ENCODE data around the gene FAT1. TPM values are rescaled to one million over a fixed set of nuclear protein-coding genes. Genes with fewer than 3 reads are reported as not detected.

FAT1 gene
- total RNA-seq, 2 experiments from 2014 or later: not detected

GRCh38 chr4:186580669-186581068 is 143.0 kb downstream of the FAT1 start:
- Mint-ChIP-seq H3K36me3 (no peaks in the 10 kb centered on the region), H3K4me3 (no peak overlapping the region), H3K9me3 (peaks cover 6% of the 10 kb centered on the region), H3K27me3 (no peaks in the 10 kb centered on the region), H3K4me1 (ENCODE audit: low read depth) (no peaks in the 10 kb centered on the region), H3K27ac (no peak overlapping the region)
- CTCF ChIA-PET: no interaction called here
- intact Hi-C loops (cut with micrococcal nuclease): no loop called here
- POLR2A ChIA-PET: no interaction called here
- no peak for DNase-seq

GRCh38 chr4:186570193-186570996 is 153.3 kb downstream of the FAT1 start:
- Mint-ChIP-seq H3K4me3 (no peak overlapping the region), H3K27me3 (peaks cover 1% of the 10 kb centered on the region), H3K4me1 (ENCODE audit: low read depth) (no peaks in the 10 kb centered on the region), H3K9me3 (no peaks in the 10 kb centered on the region), H3K27ac (no peak overlapping the region), H3K36me3 (no peaks in the 10 kb centered on the region)
- ChIA-PET POLR2A (no interaction called here), CTCF (no interaction called here)
- DNase-seq: no peak
- intact Hi-C loops (cut with micrococcal nuclease): no loop called here

DNA sequence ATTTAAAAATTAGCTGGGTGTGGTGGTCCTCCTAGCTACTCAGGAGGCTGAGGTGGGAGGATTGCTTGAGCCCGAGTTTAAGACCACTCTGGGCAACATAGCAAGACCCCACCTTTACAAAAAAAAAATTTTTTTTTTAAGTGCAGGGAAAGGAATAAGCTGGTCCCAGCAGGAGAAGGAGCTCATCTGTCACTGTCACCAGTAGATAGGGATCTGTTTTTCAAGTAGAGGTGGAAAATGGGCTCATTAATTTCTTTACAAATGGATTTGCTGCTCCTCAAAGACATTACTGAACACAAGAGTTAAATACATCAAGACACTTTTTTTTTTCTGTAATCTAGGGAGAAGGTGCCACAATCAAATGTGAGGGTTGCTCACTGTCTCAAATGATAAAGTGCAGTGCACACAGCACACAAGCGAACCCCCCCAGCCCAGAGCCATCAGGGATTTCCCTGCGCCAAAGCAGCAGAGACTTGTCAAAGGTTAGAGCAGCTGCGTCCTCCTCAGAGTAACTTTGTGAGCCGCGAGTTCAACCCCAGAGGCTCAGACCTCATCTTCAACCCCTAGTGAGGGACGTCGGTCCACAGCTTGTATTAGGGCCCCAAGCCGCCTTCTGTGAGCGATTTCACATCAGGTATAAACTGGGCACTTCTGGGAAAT is 154.0 kb downstream of the FAT1 start:
- Mint-ChIP-seq H3K4me1 (ENCODE audit: low read depth) (no peaks in the 10 kb centered on the region), H3K36me3 (no peaks in the 10 kb centered on the region), H3K27me3 (no peaks in the 10 kb centered on the region), H3K4me3 (no peak overlapping the region), H3K9me3 (no peaks in the 10 kb centered on the region), H3K27ac (no peak overlapping the region)
- intact Hi-C loops (cut with micrococcal nuclease): no loop called here
- ChIA-PET POLR2A (no interaction called here), CTCF (no interaction called here)
- DNase-seq: no peak

- DNase-seq: no peak
- Mint-ChIP-seq H3K4me1 (ENCODE audit: low read depth) (no peaks in the 10 kb centered on the region), H3K36me3 (no peaks in the 10 kb centered on the region), H3K27me3 (no peaks in the 10 kb centered on the region), H3K9me3 (no peaks in the 10 kb centered on the region), H3K27ac (no peak overlapping the region), H3K4me3 (no peak overlapping the region)
- intact Hi-C loops (cut with micrococcal nuclease): no loop called here
- CTCF ChIA-PET: no interaction called here
- POLR2A ChIA-PET: no interaction called here
Measured at GRCh38 chr4:186566068-186566467, 157.6 kb downstream of the FAT1 start.

- Mint-ChIP-seq H3K9me3 (no peaks in the 10 kb centered on the region), H3K36me3 (no peaks in the 10 kb centered on the region), H3K27me3 (no peaks in the 10 kb centered on the region), H3K4me3 (no peak overlapping the region), H3K4me1 (ENCODE audit: low read depth) (no peaks in the 10 kb centered on the region), H3K27ac (no peak overlapping the region)
- CTCF ChIA-PET: no interaction called here
- intact Hi-C loops (cut with micrococcal nuclease): no loop called here
- DNase-seq: no peak
- POLR2A ChIA-PET: no interaction called here
Measured at GRCh38 chr4:186563761-186564160, 159.9 kb downstream of the FAT1 start.

DNA sequence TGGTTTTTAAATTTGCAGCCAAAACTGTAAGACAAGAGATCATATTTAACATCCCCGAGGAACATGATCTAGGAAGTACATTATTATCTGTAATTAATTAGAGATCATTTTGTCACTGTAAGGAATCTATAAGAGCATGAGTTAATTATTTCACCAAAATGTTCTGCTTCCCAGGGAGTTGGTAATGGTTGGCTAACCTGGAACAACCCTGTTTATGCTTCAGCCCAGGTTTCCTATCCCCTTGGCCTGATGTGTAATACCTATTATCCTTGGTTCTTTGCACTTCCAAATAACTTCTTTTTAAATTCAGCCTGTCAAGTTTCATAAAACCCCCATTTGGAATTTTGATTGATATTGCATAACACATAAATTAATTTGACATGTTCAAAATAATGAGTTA is 161.9 kb downstream of the FAT1 start:
- intact Hi-C loops (cut with micrococcal nuclease): no loop called here
- Mint-ChIP-seq H3K27me3 (no peaks in the 10 kb centered on the region), H3K4me3 (no peak overlapping the region), H3K27ac (no peak overlapping the region), H3K36me3 (no peaks in the 10 kb centered on the region), H3K4me1 (ENCODE audit: low read depth) (no peaks in the 10 kb centered on the region), H3K9me3 (no peaks in the 10 kb centered on the region)
- DNase-seq: no peak
- ChIA-PET CTCF (no interaction called here), POLR2A (no interaction called here)

DNA sequence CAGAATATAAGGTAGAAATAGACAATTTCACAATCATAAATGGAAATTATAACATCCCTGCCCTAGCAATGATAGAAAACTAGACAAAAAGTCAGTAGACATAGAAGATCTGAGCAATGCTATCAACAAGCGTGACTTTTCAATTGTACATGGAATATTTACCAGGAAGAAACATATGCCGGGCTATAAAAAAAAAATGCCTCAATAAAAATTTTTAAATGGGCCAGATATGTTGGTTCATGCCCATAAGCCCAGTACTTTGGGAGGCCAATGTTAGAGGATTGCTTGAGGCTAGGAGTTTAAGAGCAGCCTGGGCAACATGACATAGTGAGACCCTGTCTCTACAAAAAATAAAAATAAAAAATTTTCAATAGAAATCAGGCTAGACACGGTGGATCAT is 163.0 kb downstream of the FAT1 start:
- Mint-ChIP-seq H3K4me3 (no peak overlapping the region), H3K4me1 (ENCODE audit: low read depth) (no peaks in the 10 kb centered on the region), H3K27me3 (peaks cover 5% of the 10 kb centered on the region), H3K36me3 (no peaks in the 10 kb centered on the region), H3K27ac (no peak overlapping the region), H3K9me3 (no peaks in the 10 kb centered on the region)
- ChIA-PET POLR2A (no interaction called here), CTCF (no interaction called here)
- no peak for DNase-seq
- intact Hi-C loops (cut with micrococcal nuclease): no loop called here

- H3K27me3 Mint-ChIP-seq: peaks cover 18% of the 10 kb centered on the region
- DNase-seq: no peak
- ChIA-PET POLR2A (no interaction called here), CTCF (no interaction called here)
- H3K4me3 Mint-ChIP-seq: no peak overlapping the region
- intact Hi-C loops (cut with micrococcal nuclease): no loop called here
- H3K36me3 Mint-ChIP-seq: no peaks in the 10 kb centered on the region
- H3K4me1 Mint-ChIP-seq (ENCODE audit: low read depth): no peaks in the 10 kb centered on the region
- H3K9me3 Mint-ChIP-seq: no peaks in the 10 kb centered on the region
- no peak overlapping the region for H3K27ac Mint-ChIP-seq
Measured at GRCh38 chr4:186557486-186557885, 166.2 kb downstream of the FAT1 start.

DNA sequence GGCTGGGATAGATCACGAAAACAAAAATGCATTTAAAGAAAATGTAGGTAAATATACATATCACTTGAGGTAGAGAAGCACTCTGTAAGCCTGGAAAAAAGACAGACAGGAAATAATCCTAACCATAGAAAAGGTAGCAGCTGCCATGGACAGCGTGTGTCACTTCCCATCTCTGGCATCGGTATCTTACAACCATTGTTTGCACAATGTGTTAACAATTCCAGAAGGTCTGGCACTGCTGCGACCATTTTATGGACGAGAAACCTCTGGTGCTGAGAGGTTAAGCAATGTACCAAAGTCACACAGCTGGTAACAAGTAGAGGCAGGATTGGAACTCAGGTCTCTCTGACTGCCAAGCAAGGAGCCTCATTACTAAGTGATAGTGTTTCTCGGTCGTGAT is 166.6 kb downstream of the FAT1 start:
- H3K9me3 Mint-ChIP-seq: no peaks in the 10 kb centered on the region
- peaks cover 19% of the 10 kb centered on the region for H3K27me3 Mint-ChIP-seq
- intact Hi-C loops (cut with micrococcal nuclease): no loop called here

DNA sequence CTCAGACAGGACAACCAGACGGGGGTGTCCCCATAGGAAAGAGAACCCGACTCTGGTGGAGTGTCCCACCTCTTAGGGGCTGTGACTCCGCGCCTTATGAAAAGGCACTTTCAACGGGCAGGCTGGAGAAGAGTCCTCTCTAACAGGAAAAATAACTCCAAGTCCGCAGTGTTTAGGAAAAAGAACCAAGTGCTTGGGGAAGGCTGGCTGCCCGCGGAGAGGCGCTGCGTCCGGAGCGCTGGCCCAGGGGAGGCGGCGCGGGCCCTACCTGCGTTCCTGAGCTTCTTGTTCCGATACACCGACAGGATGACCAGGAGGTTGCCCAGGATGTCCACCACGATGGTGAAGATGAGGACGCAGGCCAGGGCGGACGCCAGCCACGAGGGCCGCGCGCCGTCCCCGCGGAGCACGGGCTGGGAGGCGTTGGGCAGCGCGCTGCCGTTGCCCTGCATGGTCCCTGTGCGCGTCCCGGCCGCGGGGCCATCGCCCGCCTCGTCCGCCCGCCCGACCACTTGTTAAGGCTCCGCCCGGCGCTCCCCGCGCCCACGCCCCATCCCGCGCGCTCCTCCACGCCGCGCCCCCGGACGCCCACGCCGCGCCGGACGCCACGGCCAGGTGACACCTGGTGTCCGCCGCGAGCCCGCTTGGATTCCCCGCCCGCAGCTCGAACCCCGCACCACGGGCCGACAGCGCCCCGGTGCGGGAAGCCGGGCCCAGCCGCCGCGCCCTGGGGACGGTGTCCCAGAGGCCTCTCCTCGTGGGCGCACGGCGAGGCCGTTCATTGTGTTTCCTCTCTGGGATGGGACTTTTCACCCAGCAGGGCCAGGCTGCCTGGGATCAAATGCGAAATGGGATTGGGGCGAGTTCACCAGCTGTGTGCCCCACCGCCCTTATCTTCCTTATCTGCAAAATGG is 168.5 kb downstream of the FAT1 start, which contains the start of gene MTNR1A:
TSS of gene MTNR1A (minus strand) at position 654 of the 914 bp plus-strand sequence. CDS start at position 452, 202 bp downstream.
- ChIA-PET POLR2A (no interaction called here), CTCF (no interaction called here)
- Mint-ChIP-seq H3K4me3 (no peak within 1 kb of the TSS), H3K4me1 (ENCODE audit: low read depth) (no peaks in the 10 kb centered on the region), H3K27ac (no peak within 1 kb of the TSS), H3K36me3 (no peaks in the 10 kb centered on the region), H3K9me3 (no peaks in the 10 kb centered on the region), H3K27me3 (peaks cover 23% of the 10 kb centered on the region)
- intact Hi-C loops (cut with micrococcal nuclease): no loop called here
- DNase-seq: no peak

More for the DNA sequence above, 166.6 kb downstream of the FAT1 start:
- CTCF ChIA-PET: no interaction called here
- H3K4me3 Mint-ChIP-seq: no peak overlapping the region
- H3K36me3 Mint-ChIP-seq: no peaks in the 10 kb centered on the region
- no peak overlapping the region for H3K27ac Mint-ChIP-seq
- POLR2A ChIA-PET: no interaction called here
- no peaks in the 10 kb centered on the region for H3K4me1 Mint-ChIP-seq (ENCODE audit: low read depth)
- no peak for DNase-seq

DNA sequence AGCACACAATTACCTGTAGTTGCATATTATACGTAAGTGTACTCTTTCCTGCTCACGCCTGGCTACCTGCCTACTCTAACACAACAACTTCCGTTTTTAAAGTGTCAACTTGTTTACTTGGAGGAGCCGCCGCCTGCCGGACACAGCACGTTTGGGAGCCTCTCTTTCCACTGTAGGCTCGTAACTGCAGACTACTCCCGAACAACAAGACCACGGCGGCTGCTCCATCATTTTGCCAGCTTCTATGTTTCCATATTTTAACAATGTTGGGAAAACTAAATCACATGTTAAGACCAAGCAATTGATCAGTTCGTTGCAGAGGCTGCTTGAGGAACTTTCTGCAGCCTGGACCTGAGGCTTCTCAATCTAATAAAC is 169.1 kb downstream of the FAT1 start:
- Mint-ChIP-seq H3K4me3 (no peak overlapping the region), H3K27me3 (peaks cover 23% of the 10 kb centered on the region), H3K4me1 (ENCODE audit: low read depth) (no peaks in the 10 kb centered on the region), H3K27ac (no peak overlapping the region), H3K9me3 (no peaks in the 10 kb centered on the region), H3K36me3 (no peaks in the 10 kb centered on the region)
- ChIA-PET CTCF (no interaction called here), POLR2A (no interaction called here)
- intact Hi-C loops (cut with micrococcal nuclease): no loop called here
- DNase-seq: no peak

GRCh38 chr4:186553717-186554116 is 169.9 kb downstream of the FAT1 start:
- DNase-seq: no peak
- POLR2A ChIA-PET: no interaction called here
- CTCF ChIA-PET: no interaction called here
- Mint-ChIP-seq H3K27me3 (peaks cover 23% of the 10 kb centered on the region), H3K9me3 (no peaks in the 10 kb centered on the region), H3K4me3 (no peak overlapping the region), H3K27ac (no peak overlapping the region), H3K4me1 (ENCODE audit: low read depth) (no peaks in the 10 kb centered on the region), H3K36me3 (no peaks in the 10 kb centered on the region)
- intact Hi-C loops (cut with micrococcal nuclease): no loop called here
